Endothelial cell of umbilical vein (primary cell): Measurements from ENCODE around the gene CERS6. TPM values are rescaled to one million over a fixed set of nuclear protein-coding genes. Genes with fewer than 3 reads are reported as not detected.

Experiments used
- BruUV-seq: library from RNA; stranded (reverse); fragments of 400-500 nt; replicated peaks from 2 replicates; lab custom pipeline; 2021; lab: Mats Ljungman, UMichigan
- CTCF ChIA-PET: fragments of 300-600, 350-600 bp; sonication (Branson Sonifier 250); formaldehyde crosslinking; loops from one replicate; lab custom pipeline; 2021; ENCODE audit warnings: antibody characterized with exemption, inconsistent platforms; lab: Charles Lee
- POLR2A ChIA-PET: fragments of 300-600, 350-600 bp; sonication (Branson Sonifier 250); formaldehyde crosslinking; loops from one replicate; lab custom pipeline; 2021; ENCODE audit warnings: antibody characterized with exemption, inconsistent platforms; lab: Charles Lee
- DNase-seq: peaks from one replicate; pipeline ENCODE4 v3.0.0-alpha.2; 2011; ENCODE audit warnings: low read depth, low spot score
- FAIRE-seq: peaks from 2 replicates; lab custom pipeline; 2011; peaks lifted over from hg19 to GRCh38; lab: Jason Lieb, UNC
- H2AFZ ChIP-seq: 2 replicates; pipeline ENCODE4 v1.6.0; 2012; ENCODE audit warnings: low read depth, low read length, control low read depth, inconsistent platforms
- H3K27ac ChIP-seq: 2 replicates; pipeline ENCODE4 v1.5.1; 2011; ENCODE audit warnings: low read depth, mild to moderate bottlenecking, control low read depth, low read length, moderate library complexity; ENCODE audit not compliant: insufficient read depth
- H3K27me3 ChIP-seq, 2 experiments: 2 replicates each; pipeline versions ENCODE4 v1.6.0 to v1.6.1; 2011; ENCODE audit warnings: low read length in 2 of 2, mixed read lengths in 1 of 2; ENCODE audit not compliant: control insufficient read depth in 2 of 2, insufficient read depth in 2 of 2
- H3K36me3 ChIP-seq, 2 experiments: 2 replicates in 1 of 2; 3 replicates in 1 of 2; pipeline ENCODE4 v1.5.1; 2011; ENCODE audit warnings: low read length in 2 of 2, mild to moderate bottlenecking in 1 of 2, moderate library complexity in 1 of 2; ENCODE audit not compliant: control insufficient read depth in 2 of 2, insufficient read depth in 2 of 2; ENCODE audit errors: extremely low read depth in 1 of 2
- H3K4me1 ChIP-seq: 3 replicates; pipeline ENCODE4 v1.5.1; 2011; ENCODE audit warnings: mild to moderate bottlenecking, low read length; ENCODE audit not compliant: control insufficient read depth, insufficient read depth; ENCODE audit errors: extremely low read depth
- H3K4me2 ChIP-seq: 2 replicates; pipeline ENCODE4 v1.6.1; 2011; ENCODE audit warnings: low read length, control low read depth, mixed read lengths; ENCODE audit not compliant: insufficient read depth
- H3K4me3 ChIP-seq, 3 experiments: fragments of 200-600 bp in 1 of 3; sonication (generic), shearing (Covaris generic) in 1 of 3; replicated peaks in 1 of 3; 2 replicates each; pipeline ENCODE4 v1.5.1; 2011 to 2016; ENCODE audit warnings: control low read depth in 3 of 3, low read length in 3 of 3, mild to moderate bottlenecking in 2 of 3, inconsistent platforms in 1 of 3, low read depth in 1 of 3, moderate library complexity in 1 of 3; ENCODE audit not compliant: insufficient read depth in 1 of 3
- H3K79me2 ChIP-seq: 2 replicates; pipeline ENCODE4 v1.6.0; 2012; ENCODE audit warnings: low read length, inconsistent platforms; ENCODE audit not compliant: control insufficient read depth, insufficient read depth
- H3K9ac ChIP-seq: replicated peaks from 2 replicates; pipeline ENCODE3; 2011; ENCODE audit warnings: low read length, control low read depth; ENCODE audit not compliant: insufficient read depth; ENCODE audit errors: extremely low read depth
- H3K9me1 ChIP-seq: replicated peaks from 3 replicates; pipeline ENCODE4 v1.6.0; 2011; ENCODE audit warnings: mild to moderate bottlenecking, low read length; ENCODE audit not compliant: control insufficient read depth, insufficient read depth; ENCODE audit errors: extremely low read depth
- H3K9me3 ChIP-seq: replicated peaks from 2 replicates; pipeline ENCODE4 v1.5.1; 2012; ENCODE audit warnings: low read length, inconsistent platforms; ENCODE audit not compliant: control insufficient read depth, insufficient read depth
- H4K20me1 ChIP-seq: replicated peaks from 2 replicates; pipeline ENCODE3; 2011; ENCODE audit warnings: mild to moderate bottlenecking, low read length; ENCODE audit not compliant: control insufficient read depth, insufficient read depth; ENCODE audit errors: extremely low read depth
- EZH2 ChIP-seq: IDR thresholded peaks from 2 replicates; pipeline ENCODE4 v1.6.1; 2012; ENCODE audit warnings: borderline replicate concordance, low read depth, mild to moderate bottlenecking, moderate library complexity, low read length, inconsistent platforms; ENCODE audit not compliant: severe bottlenecking
- FOS ChIP-seq: IDR thresholded peaks from 2 replicates; pipeline ENCODE4 v1.6.1; 2011; ENCODE audit warnings: mild to moderate bottlenecking, low read length, moderate library complexity, borderline replicate concordance; ENCODE audit not compliant: insufficient read depth
- GATA2 ChIP-seq: IDR thresholded peaks from 2 replicates; pipeline ENCODE4 v1.7.0; 2011; ENCODE audit warnings: low read depth, mild to moderate bottlenecking, moderate library complexity, mixed read lengths, low read length; ENCODE audit not compliant: insufficient read length, insufficient read depth
- JUN ChIP-seq: IDR thresholded peaks from 2 replicates; pipeline ENCODE4 v1.6.1; 2011; ENCODE audit warnings: borderline replicate concordance, low read depth; ENCODE audit not compliant: insufficient read length, insufficient read depth
- MYC ChIP-seq: IDR thresholded peaks from one replicate; pipeline ENCODE4 v1.6.1; 2011; ENCODE audit warnings: mild to moderate bottlenecking, low read depth, low read length
- POLR2A ChIP-seq: IDR thresholded peaks from 2 replicates; pipeline ENCODE4 v1.6.1; 2012; ENCODE audit warnings: low read depth, mild to moderate bottlenecking, control low read depth, low read length
- POLR2AphosphoS5 ChIP-seq: IDR thresholded peaks from 2 replicates; pipeline ENCODE4 v1.6.1; 2012; ENCODE audit warnings: low read depth, mild to moderate bottlenecking, control low read depth, low read length, moderate library complexity; ENCODE audit not compliant: insufficient read depth
- dilution Hi-C: fragments of 300-500 bp; cut with MboI; formaldehyde crosslinking; loops from one replicate; pipeline ENCODE4 v1.15.0; 2019; ENCODE audit warnings: low sequenced_read_pairs; ENCODE audit not compliant: extremely low pct_ligation_motif_present
- intact Hi-C: fragments of 100-400 bp; cut with micrococcal nuclease; formaldehyde crosslinking; loops from one replicate; pipeline ENCODE4 v1.10.0; 2022
- polyA plus RNA-seq, 4 experiments: library from polyadenylated mRNA; depleted of rRNA in 3 of 4; stranded (reverse) in 3 of 4; unstranded in 1 of 4; fragments of >200 nt; gene quantifications; 2 replicates each; pipeline versions ENCODE4 v1.2.1 to v1.2.3, GENCODE V29; 2011 to 2012; ENCODE audit warnings: missing spikeins in 1 of 4
- total RNA-seq: library from RNA; stranded (reverse); gene quantifications from 2 replicates; pipeline ENCODE4 v1.2.3, GENCODE V29; 2021
- TF ChIP-seq, protein P1 (sequence below): IDR thresholded peaks from 2 replicates; pipeline ENCODE4 v1.6.1; 2011; ENCODE audit not compliant: insufficient read depth, insufficient read length
- TF ChIP-seq, protein P2 (sequence below), 2 donors: IDR thresholded peaks; 1 replicate in 1 of 2; 2 replicates in 1 of 2; pipeline ENCODE4 v1.5.1; 2011; ENCODE audit warnings: low read length in 2 of 2, mild to moderate bottlenecking in 2 of 2, moderate library complexity in 2 of 2, control low read depth in 1 of 2, inconsistent platforms in 1 of 2, low read depth in 1 of 2; ENCODE audit not compliant: insufficient read depth in 1 of 2; ENCODE audit errors: extremely low read depth in 1 of 2

The CERS6 gene
- total and polyA plus RNA-seq, 2 donors (not counting 3 experiments of a cell fraction or from before 2014, with no cell fraction given): 2.7 to 11.7 TPM

DNA sequence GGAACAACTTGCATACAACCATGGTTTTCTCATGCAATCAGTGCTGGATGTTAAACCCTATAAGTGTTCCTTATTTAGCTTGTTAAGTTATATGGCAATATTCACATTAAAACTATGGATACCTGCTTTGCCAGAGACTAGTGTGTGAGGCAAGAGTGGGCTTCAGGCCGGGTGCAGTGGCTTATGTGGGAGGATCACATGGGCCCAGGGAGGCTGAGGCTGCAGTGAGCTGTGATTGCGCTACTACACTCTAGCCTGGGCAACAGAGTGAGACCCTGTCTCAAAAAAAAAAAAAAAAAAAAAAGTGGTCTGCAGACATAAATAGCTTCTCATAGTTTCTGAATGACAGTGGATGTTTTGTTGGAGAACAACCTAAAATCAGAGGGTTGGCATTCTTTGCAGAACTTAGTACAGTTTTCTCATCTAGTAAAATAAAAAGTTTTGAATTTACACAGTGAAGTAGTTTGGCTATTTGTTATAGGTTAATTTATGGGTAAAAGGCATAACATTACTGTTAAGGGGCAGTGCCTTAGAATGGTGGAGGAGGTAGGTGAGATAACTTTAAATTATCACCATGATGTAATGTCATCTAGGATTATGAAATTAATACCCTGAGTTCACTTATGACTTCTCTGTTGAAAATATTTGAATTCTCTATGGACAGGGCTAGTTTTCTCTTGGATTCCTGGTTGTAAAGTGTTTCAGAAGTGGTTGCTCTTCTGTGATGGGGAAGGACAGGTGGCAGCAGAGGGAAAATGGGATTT, 5.3 kb downstream of the CERS6 start:
- ChIA-PET POLR2A (interaction anchor here (0.7 kb wide), 1 partner anchor 233 kb away, joined by 6 read pairs; no protein-coding TSS in a partner anchor), CTCF (interaction anchor here (1.1 kb wide), 1 partner anchor 14 kb away, joined by 3 read pairs; no protein-coding TSS in a partner anchor)
- Histone ChIP-seq H3K79me2 (no peaks in the 10 kb centered on the region), H3K36me3 (no peaks in the 10 kb centered on the region), H3K27ac (no peak overlapping the region), H3K4me1 (peaks cover 7% of the 10 kb centered on the region), H3K9ac (no peak overlapping the region), H4K20me1 (no peaks in the 10 kb centered on the region), H3K4me3 (no peak overlapping the region), H3K9me3 (no peaks in the 10 kb centered on the region), H3K27me3 (no peaks in the 10 kb centered on the region), H2AFZ (no peak overlapping the region), H3K4me2 (no peak overlapping the region), H3K9me1 (no peaks in the 10 kb centered on the region)
- DNase-seq (no peak), FAIRE-seq (no peak)
- no TSS peak for BruUV-seq
- intact Hi-C loops: no loop called here
- TF ChIP-seq EZH2 (no peak), MYC (no peak), POLR2A (no peak), FOS (no peak), GATA2 (no peak), JUN (no peak), POLR2AphosphoS5 (no peak)
- TF ChIP-seq, protein P1, sequence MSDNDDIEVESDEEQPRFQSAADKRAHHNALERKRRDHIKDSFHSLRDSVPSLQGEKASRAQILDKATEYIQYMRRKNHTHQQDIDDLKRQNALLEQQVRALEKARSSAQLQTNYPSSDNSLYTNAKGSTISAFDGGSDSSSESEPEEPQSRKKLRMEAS: no peak
- TF ChIP-seq, protein P2, sequence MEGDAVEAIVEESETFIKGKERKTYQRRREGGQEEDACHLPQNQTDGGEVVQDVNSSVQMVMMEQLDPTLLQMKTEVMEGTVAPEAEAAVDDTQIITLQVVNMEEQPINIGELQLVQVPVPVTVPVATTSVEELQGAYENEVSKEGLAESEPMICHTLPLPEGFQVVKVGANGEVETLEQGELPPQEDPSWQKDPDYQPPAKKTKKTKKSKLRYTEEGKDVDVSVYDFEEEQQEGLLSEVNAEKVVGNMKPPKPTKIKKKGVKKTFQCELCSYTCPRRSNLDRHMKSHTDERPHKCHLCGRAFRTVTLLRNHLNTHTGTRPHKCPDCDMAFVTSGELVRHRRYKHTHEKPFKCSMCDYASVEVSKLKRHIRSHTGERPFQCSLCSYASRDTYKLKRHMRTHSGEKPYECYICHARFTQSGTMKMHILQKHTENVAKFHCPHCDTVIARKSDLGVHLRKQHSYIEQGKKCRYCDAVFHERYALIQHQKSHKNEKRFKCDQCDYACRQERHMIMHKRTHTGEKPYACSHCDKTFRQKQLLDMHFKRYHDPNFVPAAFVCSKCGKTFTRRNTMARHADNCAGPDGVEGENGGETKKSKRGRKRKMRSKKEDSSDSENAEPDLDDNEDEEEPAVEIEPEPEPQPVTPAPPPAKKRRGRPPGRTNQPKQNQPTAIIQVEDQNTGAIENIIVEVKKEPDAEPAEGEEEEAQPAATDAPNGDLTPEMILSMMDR (IDR thresholded peaks at IDR 0.05; ENCODE audit: extremely low read depth in 1 of 2, insufficient read depth in 1 of 2, low read depth in 1 of 2, low read length in 2 of 2): no peak
- dilution Hi-C loops: no loop called here
